Measurements from ENCODE around the gene WDR82. TPM values are rescaled to one million over a fixed set of nuclear protein-coding genes. Genes with fewer than 3 reads are reported as not detected.
A peak's percentile ranks its signal among the peaks of the same experiment; 100 is the strongest.

Gene WDR82
- total RNA-seq = 100 to 1,000 TPM; 114 to 132 TPM

DNA sequence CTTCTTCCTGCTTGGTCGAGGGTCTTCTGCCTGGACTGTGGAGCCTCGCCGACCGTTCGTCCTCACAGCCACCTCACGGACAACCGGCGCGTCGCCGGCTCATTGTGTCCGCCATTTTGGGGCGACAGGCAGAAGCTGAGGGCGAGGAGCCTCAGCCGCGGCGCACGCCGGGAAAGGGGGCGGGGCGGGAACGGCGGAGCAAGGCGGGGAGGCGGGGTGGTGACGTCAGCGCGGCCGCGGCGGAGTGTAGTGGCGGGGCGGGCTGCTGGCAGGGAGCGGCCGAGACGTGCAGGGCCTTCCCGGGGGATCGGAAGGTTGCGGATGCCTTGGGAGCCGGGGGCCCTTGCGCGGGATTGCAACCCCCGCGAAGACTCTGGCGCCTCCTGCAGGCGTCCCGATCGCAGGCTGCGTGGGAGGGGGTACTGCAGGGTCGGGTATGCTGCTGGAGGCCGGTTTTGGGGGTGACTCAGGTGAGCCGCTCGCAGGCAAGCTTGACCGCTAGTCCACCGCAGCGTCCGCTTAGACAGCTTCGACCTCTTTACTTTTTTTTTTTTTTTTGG is at the start of gene WDR82:
TSS of gene WDR82 (minus strand) at position 140 of the 560 bp plus-strand sequence. CDS start 288 bp downstream, outside the sequence.
- Mint-ChIP-seq H3K4me1 (peaks cover 61% of the 10 kb centered on the region), H3K36me3 (peaks cover 42% of the 10 kb centered on the region), H3K27me3 (no peaks in the 10 kb centered on the region), H3K9me3 (ENCODE audit: low read depth) (no peaks in the 10 kb centered on the region), H3K4me3 (peak within 1 kb of the TSS; percentile 99), H3K27ac (peak within 1 kb of the TSS; percentile 98)
- CTCF ChIA-PET = interaction anchor here (1.0 to 9.7 kb wide), 13 partner anchors 11 to 97 kb away, joined by 3 to 176 read pairs (median 11); partner anchors contain the start of genes GLYCTK, PPM1M, TLR9 and TWF2
- DNase-seq = peak; percentile 98
- peak; percentile 76 for ATAC-seq

DNA sequence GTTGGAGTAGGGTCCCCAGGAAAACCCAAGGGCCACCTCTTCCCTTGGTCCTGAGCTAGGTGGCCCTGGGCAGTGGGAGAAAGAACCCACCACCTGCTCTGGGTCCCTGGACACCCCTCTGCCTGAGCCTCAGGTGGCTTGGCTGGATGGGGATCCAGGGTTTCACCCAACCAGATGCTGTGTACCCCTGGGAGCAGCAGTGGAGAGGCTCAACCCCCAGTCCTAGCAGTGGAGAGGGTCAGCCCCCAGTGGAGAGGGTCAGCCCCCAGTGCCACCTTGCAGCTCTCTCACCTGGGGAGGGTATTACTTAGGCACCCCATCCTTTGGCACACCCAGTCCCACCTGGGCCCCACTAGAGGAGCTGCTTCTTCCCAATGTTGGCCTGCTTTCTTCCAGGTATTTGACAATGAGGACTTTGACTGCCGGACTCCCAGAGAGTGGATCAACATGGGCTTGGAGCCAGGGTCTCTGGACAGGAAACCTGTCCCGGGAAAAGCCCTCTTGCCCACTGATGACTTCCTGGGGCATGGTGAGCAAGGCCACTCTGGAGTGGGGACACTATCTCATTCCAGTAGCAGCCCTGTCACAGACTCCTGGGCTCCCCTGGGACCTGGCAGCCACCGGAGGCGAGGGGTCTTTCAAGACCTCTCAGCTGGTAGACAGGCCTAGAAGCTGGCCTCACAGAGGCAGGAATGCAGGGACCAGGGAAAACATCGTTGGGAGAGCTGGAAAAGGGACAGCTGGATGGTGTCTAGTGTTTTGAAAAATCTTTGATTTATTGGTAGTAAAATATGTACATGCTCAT is 49.2 kb upstream of the WDR82 start:
- CTCF ChIA-PET = interaction anchor here (1.8 kb wide), 1 partner anchor 12 kb away, joined by 5 read pairs; no protein-coding TSS in a partner anchor
- Mint-ChIP-seq H3K9me3 (ENCODE audit: low read depth) (no peaks in the 10 kb centered on the region), H3K4me3 (no peak overlapping the region), H3K36me3 (no peaks in the 10 kb centered on the region), H3K27me3 (no peaks in the 10 kb centered on the region), H3K27ac (no peak overlapping the region), H3K4me1 (no peaks in the 10 kb centered on the region)
- DNase-seq = no peak
- no peak for ATAC-seq

DNA sequence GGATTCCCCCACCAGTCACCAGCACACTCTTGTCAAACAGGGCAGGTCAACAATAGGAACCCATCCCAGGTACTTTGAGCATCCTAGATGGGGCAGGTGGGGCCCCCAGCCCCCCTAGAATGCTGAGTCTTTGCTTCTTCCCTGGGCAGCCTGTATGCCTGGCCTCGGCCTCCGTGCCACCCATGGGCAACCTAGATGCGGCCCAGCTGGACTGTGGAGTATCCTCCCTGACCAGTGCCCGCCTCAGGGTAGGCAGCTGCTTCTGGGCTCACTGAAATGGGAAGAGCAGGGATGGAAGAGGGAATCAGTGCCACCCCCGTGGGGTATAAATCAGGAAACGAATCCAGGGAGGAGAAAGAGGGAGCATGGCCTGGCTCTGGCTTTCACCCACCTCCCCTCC is 48.5 kb upstream of the WDR82 start:
- H3K27me3 Mint-ChIP-seq = no peaks in the 10 kb centered on the region
- H3K9me3 Mint-ChIP-seq (ENCODE audit: low read depth) = no peaks in the 10 kb centered on the region
- no peak overlapping the region for H3K27ac Mint-ChIP-seq
- DNase-seq (no peak), ATAC-seq (no peak)
- CTCF ChIA-PET = interaction anchor here (1.8 kb wide), 1 partner anchor 12 kb away, joined by 5 read pairs; no protein-coding TSS in a partner anchor
- no peaks in the 10 kb centered on the region for H3K4me1 Mint-ChIP-seq
- H3K4me3 Mint-ChIP-seq = no peak overlapping the region
- H3K36me3 Mint-ChIP-seq = no peaks in the 10 kb centered on the region

DNA sequence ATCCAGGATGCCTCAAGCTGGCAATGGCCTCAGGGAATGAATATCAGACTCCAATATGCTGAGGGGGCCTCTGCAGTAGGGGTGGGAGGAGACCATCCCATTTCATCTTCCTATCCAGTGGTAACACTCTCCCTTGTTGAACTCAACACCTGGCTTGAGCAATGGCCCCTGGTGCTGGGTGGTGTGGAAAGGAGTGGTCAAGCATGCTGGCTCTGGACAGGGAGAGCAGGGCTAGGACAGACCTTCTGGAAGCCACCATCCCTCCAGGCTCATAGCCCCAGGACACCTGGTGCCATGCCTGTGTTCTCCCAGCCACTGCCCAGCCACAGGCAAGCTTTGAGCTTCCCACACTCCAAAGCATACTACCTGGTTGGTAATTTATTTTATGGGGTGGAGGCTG is 47.2 kb upstream of the WDR82 start:
- Mint-ChIP-seq H3K4me1 (no peaks in the 10 kb centered on the region), H3K9me3 (ENCODE audit: low read depth) (no peaks in the 10 kb centered on the region), H3K27me3 (no peaks in the 10 kb centered on the region), H3K27ac (no peak overlapping the region), H3K4me3 (no peak overlapping the region), H3K36me3 (no peaks in the 10 kb centered on the region)
- ATAC-seq (no peak), DNase-seq (no peak)
- CTCF ChIA-PET = no interaction called here

- CTCF ChIA-PET = interaction anchor here (1.8 kb wide), 1 partner anchor 14 kb away, joined by 4 read pairs; no protein-coding TSS in a partner anchor
- Mint-ChIP-seq H3K27ac (no peak overlapping the region), H3K36me3 (no peaks in the 10 kb centered on the region), H3K4me3 (no peak overlapping the region), H3K27me3 (no peaks in the 10 kb centered on the region), H3K4me1 (no peaks in the 10 kb centered on the region), H3K9me3 (ENCODE audit: low read depth) (no peaks in the 10 kb centered on the region)
- ATAC-seq (no peak), DNase-seq (no peak)
These were observed 46.2 kb upstream of the WDR82 start for GRCh38 chr3:52324676-52325075.

DNA sequence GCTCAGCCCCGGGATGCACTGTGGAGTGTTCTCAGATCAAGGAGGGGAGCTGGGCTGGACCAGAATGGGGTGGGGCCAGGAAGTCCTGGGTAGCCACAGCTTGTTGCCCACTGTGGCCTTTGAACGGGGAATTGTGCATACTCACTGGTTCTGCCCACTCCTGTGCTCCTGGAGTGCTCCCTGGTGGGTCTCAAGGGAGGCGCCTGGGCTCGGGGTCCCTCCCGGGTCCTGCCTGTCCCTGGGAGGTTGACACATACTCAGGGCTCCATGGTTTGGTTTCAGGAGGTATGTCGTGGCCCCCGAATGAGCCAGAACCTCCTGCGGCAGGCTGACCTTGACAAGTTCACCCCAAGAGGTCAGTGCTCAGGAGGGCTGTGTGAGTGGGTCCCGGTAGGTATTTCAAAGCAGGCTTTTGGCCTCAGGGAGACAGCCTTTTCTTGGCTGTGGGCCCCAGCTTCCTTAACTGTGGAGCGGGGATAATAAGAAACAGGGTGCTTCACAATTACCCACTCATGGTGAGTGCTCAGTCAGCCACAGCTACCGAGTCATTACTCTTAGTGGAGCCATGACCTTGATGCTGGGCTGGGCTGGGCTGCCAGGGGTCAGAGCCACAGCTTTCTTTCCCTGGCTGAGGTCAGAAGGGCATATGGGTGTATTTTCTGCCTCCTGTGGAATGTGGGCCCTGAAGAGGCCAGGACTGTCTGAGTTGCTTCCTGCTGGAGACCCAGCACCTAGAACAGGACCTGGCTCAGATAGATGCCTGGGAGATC is 45.3 kb upstream of the WDR82 start:
- no peaks in the 10 kb centered on the region for H3K36me3 Mint-ChIP-seq
- CTCF ChIA-PET = interaction anchor here (1.8 kb wide), 1 partner anchor 15 kb away, joined by 4 read pairs; no protein-coding TSS in a partner anchor
- no peak for DNase-seq
- H3K9me3 Mint-ChIP-seq (ENCODE audit: low read depth) = no peaks in the 10 kb centered on the region
- no peaks in the 10 kb centered on the region for H3K4me1 Mint-ChIP-seq
- H3K4me3 Mint-ChIP-seq = no peak overlapping the region
- no peak overlapping the region for H3K27ac Mint-ChIP-seq
- ATAC-seq = no peak
- no peaks in the 10 kb centered on the region for H3K27me3 Mint-ChIP-seq

GRCh38 chr3:52322466-52322865 is 44.0 kb upstream of the WDR82 start:
- CTCF ChIA-PET = no interaction called here
- Mint-ChIP-seq H3K27ac (no peak overlapping the region), H3K27me3 (no peaks in the 10 kb centered on the region), H3K9me3 (ENCODE audit: low read depth) (no peaks in the 10 kb centered on the region), H3K36me3 (no peaks in the 10 kb centered on the region), H3K4me1 (peaks cover 10% of the 10 kb centered on the region), H3K4me3 (no peak overlapping the region)
- ATAC-seq = no peak
- DNase-seq = no peak

GRCh38 chr3:52321481-52321880 is 43.0 kb upstream of the WDR82 start:
- Mint-ChIP-seq H3K4me3 (no peak overlapping the region), H3K27ac (no peak overlapping the region), H3K27me3 (no peaks in the 10 kb centered on the region), H3K9me3 (ENCODE audit: low read depth) (no peaks in the 10 kb centered on the region), H3K4me1 (peaks cover 17% of the 10 kb centered on the region), H3K36me3 (no peaks in the 10 kb centered on the region)
- CTCF ChIA-PET = no interaction called here
- no peak for DNase-seq
- no peak for ATAC-seq

DNA sequence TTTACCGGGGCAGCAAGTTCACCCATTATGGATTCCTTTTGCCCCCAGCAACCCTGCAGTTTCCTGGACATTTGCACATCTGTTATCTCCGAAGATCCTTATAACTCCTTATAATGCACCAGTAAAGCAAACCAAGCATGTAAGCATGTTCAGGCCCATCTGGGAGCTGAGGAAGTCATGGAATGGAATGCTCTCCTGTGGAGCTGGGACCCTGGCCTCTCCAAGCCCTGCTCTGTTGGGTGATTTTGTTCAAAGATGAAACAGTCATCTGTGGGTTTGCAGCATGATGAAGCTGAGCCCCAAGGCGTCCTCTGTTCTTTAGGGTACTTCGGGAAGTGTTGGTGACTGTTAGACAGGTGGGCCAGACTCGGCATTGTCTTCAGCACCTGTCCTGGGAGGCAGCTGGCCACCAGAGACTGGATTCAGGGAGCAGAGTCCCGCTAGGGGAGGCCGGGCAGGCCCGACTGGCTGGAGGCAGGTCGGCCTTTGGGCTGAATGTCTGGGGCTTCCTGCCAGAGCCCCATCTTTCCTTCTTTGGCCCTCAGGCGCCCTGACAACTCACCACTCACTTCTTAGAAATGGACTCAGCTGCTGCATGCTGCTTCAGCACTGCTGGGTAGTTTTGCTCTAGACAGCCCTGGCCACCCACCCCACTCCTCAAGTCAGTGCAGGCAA is 41.6 kb upstream of the WDR82 start:
- DNase-seq = no peak
- H3K27me3 Mint-ChIP-seq = no peaks in the 10 kb centered on the region
- H3K36me3 Mint-ChIP-seq = no peaks in the 10 kb centered on the region
- ATAC-seq = no peak
- no peak overlapping the region for H3K4me3 Mint-ChIP-seq
- H3K9me3 Mint-ChIP-seq (ENCODE audit: low read depth) = no peaks in the 10 kb centered on the region
- H3K4me1 Mint-ChIP-seq = peaks cover 17% of the 10 kb centered on the region
- H3K27ac Mint-ChIP-seq = no peak overlapping the region
- CTCF ChIA-PET = interaction anchor here (1.5 to 2.1 kb wide), 2 partner anchors 19 to 88 kb away, joined by 4 to 8 read pairs; no protein-coding TSS in a partner anchor

DNA sequence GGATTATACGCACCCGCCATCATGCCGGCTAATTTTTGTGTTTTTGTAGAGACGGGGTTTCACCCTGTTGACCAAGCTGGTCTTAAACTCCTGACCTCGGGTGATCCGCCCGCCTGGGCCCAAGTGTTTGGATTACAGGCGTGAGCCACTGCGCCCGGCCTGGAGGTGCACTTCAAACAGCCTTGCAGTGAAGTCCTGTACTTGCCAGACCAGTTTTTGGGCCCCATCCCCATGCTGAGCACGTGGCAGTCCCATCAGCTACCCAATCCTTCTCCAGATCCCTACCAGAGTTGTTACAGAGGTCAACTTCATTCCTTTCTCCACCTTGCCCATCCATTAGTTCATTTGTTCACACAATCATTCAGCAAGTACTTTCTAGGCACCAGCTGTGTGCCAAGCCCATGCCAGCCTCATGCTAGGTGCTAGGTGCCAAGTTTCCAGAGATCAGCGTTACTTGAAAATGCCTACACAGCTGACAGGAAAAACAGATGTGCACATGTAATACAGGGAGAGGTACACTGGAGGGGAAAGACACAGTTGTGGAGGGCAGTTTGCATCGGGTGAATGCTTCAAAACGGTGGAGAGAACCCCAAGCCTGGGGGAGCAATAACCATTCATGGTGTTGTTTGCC is 39.9 kb upstream of the WDR82 start:
- Mint-ChIP-seq H3K36me3 (no peaks in the 10 kb centered on the region), H3K4me1 (peaks cover 22% of the 10 kb centered on the region), H3K9me3 (ENCODE audit: low read depth) (no peaks in the 10 kb centered on the region), H3K27me3 (no peaks in the 10 kb centered on the region), H3K27ac (no peak overlapping the region), H3K4me3 (no peak overlapping the region)
- CTCF ChIA-PET = interaction anchor here (1.1 to 3.3 kb wide), 6 partner anchors 21 to 99 kb away, joined by 3 to 12 read pairs (median 6); partner anchors contain the start of gene TLR9
- DNase-seq (no peak), ATAC-seq (no peak)

GRCh38 chr3:52317208-52318000 is 39.0 kb upstream of the WDR82 start:
- peak; percentile 98 for ATAC-seq
- DNase-seq = peak; percentile 81
- Mint-ChIP-seq H3K36me3 (no peaks in the 10 kb centered on the region), H3K27ac (no peak overlapping the region), H3K27me3 (no peaks in the 10 kb centered on the region), H3K4me1 (peaks cover 26% of the 10 kb centered on the region), H3K4me3 (peak overlapping the region; percentile 19), H3K9me3 (ENCODE audit: low read depth) (no peaks in the 10 kb centered on the region)
- CTCF ChIA-PET = interaction anchor here (1.1 to 3.3 kb wide), 4 partner anchors 22 to 98 kb away, joined by 3 to 12 read pairs (median 6); partner anchors contain the start of gene TLR9

All from activated CD8-positive, alpha-beta memory T cell treated with anti-CD3 and anti-CD28 coated beads, Interleukin-2, amount 10 ng/mL, durations not matched to agents 7 days and 5 days (primary cell).